ENCODE measurements around the gene RAP1A.

Gene RAP1A

GRCh38 chr1:111619635-111620440, at the start of gene RAP1A:
RAP1A (plus strand) TSS chr1:111619789; CDS start chr1:111691361, 71,572 bp downstream.
- peak; percentile 77 for DNase-seq

GRCh38 chr1:111569913-111570312, 49.7 kb upstream of the RAP1A start:
- DNase-seq = no peak

- no peak for DNase-seq
Observed at GRCh38 chr1:111570781-111571181, 48.8 kb upstream of the RAP1A start.

GRCh38 chr1:111571239-111571638, 48.4 kb upstream of the RAP1A start:
- no peak for DNase-seq

- DNase-seq = no peak
Observed at GRCh38 chr1:111571987-111572386, 47.6 kb upstream of the RAP1A start.

- DNase-seq = no peak
Observed at GRCh38 chr1:111576547-111576946, 43.0 kb upstream of the RAP1A start.

GRCh38 chr1:111577814-111578213, 41.8 kb upstream of the RAP1A start:
- no peak for DNase-seq

GRCh38 chr1:111581166-111581565, 38.4 kb upstream of the RAP1A start:
- no peak for DNase-seq

GRCh38 chr1:111582016-111582415, 37.6 kb upstream of the RAP1A start:
- DNase-seq = no peak

- DNase-seq = no peak
Observed at GRCh38 chr1:111582644-111583618, 36.7 kb upstream of the RAP1A start.

GRCh38 chr1:111585447-111586086, 34.0 kb upstream of the RAP1A start:
- DNase-seq = no peak

GRCh38 chr1:111586112-111586511, 33.5 kb upstream of the RAP1A start:
- DNase-seq = no peak

GRCh38 chr1:111587509-111588174, 31.9 kb upstream of the RAP1A start:
- DNase-seq = no peak

GRCh38 chr1:111591937-111592336, 27.7 kb upstream of the RAP1A start:
- DNase-seq = no peak

- peak; percentile 28 for DNase-seq
Observed at GRCh38 chr1:111592389-111593361, 26.9 kb upstream of the RAP1A start.

- no peak for DNase-seq
Observed at GRCh38 chr1:111593403-111594305, 25.9 kb upstream of the RAP1A start.

- no peak for DNase-seq
Observed at GRCh38 chr1:111594306-111594693, 25.3 kb upstream of the RAP1A start.

GRCh38 chr1:111595807-111596206, 23.8 kb upstream of the RAP1A start:
- DNase-seq = no peak

- no peak for DNase-seq
Observed at GRCh38 chr1:111596499-111596898, 23.1 kb upstream of the RAP1A start.

- no peak for DNase-seq
Observed at GRCh38 chr1:111597426-111597825, 22.2 kb upstream of the RAP1A start.

Measured in DMS79 treated with DMSO at 0.1 percent for 48 hours (cell line).